Fibroblast of pulmonary artery (primary cell): Measurements from ENCODE around the gene SNX14.
"Not testable (repeated sequence)": the region's sequence is repeated elsewhere in the genome, so short reads cannot be mapped to it uniquely, and the experiment has no call there.

ENCODE experiments used
- DNase-seq: peaks from one replicate; pipeline ENCODE4 v3.0.0-alpha.2; 2010; ENCODE audit warnings: low read depth
- H3K4me3 ChIP-seq: replicated peaks from 2 replicates; pipeline ENCODE4 v1.5.1; 2011; ENCODE audit warnings: low read depth, mild to moderate bottlenecking, control low read depth, low read length, moderate library complexity
- TF ChIP-seq, protein P1 (sequence below): IDR thresholded peaks from 2 replicates; pipeline ENCODE4 v1.5.1; 2011; ENCODE audit warnings: mild to moderate bottlenecking, control low read depth, low read length, inconsistent platforms; ENCODE audit errors: missing control alignments

SNX14 gene

GRCh38 chr6:85585741-85586140 is 7.9 kb downstream of the SNX14 start:
- TF ChIP-seq, protein P1, sequence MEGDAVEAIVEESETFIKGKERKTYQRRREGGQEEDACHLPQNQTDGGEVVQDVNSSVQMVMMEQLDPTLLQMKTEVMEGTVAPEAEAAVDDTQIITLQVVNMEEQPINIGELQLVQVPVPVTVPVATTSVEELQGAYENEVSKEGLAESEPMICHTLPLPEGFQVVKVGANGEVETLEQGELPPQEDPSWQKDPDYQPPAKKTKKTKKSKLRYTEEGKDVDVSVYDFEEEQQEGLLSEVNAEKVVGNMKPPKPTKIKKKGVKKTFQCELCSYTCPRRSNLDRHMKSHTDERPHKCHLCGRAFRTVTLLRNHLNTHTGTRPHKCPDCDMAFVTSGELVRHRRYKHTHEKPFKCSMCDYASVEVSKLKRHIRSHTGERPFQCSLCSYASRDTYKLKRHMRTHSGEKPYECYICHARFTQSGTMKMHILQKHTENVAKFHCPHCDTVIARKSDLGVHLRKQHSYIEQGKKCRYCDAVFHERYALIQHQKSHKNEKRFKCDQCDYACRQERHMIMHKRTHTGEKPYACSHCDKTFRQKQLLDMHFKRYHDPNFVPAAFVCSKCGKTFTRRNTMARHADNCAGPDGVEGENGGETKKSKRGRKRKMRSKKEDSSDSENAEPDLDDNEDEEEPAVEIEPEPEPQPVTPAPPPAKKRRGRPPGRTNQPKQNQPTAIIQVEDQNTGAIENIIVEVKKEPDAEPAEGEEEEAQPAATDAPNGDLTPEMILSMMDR: no peak

GRCh38 chr6:85582832-85583231 is 10.8 kb downstream of the SNX14 start:
- DNase-seq: not testable (repeated sequence)

More at GRCh38 chr6:85585741-85586140, 7.9 kb downstream of the SNX14 start:
- H3K4me3 ChIP-seq: no peak overlapping the region
- no peak for DNase-seq

DNA sequence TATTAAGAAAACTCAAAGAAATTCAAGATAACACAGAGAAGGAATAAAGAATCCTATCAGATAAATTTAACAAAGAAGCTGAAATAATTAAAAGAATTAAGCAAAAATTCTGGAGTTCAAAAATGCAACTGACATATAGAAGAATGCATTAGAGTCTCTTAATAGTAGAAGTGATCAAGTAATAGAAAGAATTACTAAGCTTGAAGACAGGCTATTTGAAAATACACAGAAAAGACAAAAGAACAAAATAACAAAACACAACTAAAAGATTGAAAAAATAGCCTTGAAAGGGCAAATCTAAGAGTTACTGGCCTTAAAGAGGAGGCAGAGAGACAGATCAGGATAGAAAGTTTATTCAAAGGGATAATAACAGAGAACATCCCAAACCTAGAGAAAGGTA is 12.1 kb downstream of the SNX14 start:
- TF ChIP-seq, protein P1: no peak
- H3K4me3 ChIP-seq: no peak overlapping the region
- no peak for DNase-seq

More at GRCh38 chr6:85582832-85583231, 10.8 kb downstream of the SNX14 start:
- H3K4me3 ChIP-seq: not testable (repeated sequence)

DNA sequence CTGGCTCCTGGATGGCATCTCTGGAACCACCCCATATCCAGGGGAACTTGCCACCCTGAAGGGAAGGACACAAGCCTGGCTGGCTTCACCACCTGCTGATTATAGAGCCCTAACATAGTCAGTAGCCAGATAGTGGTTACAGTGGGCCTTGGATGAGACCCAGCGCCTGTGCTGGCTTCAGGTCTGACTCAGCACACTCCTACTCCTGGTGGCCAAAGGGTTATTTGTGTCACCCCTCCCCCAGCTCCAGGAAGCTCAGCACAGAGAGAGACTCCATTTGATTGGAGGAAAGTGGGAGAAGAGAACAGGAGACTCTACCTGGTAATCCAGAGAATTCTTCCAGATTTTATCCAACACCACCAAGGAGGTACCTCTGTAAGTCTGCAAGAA is 12.8 kb downstream of the SNX14 start:
- peak; percentile 64 for DNase-seq
- TF ChIP-seq, protein P1: peak; percentile 1
- H3K4me3 ChIP-seq: no peak overlapping the region

DNA sequence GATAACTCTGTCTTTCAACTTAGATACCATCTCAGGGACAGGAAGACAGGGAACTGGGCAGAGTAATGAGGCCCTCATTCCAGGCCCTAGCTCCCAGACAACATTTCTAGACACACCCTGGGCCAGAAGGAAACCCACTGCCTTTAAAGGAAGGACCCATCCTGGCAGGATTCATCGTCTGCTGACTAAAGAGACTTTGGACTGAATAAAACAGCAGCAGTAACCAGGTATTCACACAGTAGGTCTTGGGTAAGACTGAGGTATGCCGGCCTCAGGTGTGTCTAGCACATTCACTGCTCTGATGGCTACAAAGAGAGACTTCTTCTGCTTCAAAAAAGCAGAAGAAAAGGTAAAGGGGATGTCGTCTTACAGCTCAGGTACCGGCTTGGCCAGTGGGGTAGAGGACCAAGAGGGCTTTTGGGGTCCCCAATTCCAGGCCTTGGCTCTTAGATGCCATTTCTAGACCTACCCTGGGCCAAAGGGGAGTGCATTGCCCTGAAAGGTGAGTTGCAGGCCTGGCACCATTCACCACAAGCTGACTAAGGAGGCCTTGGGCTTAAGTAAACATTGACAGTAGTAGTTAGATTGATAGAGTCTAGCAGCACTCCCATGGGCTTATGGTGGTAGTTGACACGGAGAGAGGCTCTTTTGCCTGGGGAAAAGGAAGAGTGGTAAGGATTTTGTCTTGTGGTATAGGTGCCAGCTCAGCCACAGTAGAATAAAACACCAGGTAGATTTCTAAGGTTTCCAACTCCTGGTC is 13.4 kb downstream of the SNX14 start:
- TF ChIP-seq, protein P1: no peak
- no peak for DNase-seq
- no peak overlapping the region for H3K4me3 ChIP-seq

- no peak for DNase-seq
- no peak overlapping the region for H3K4me3 ChIP-seq
- TF ChIP-seq, protein P1: no peak
Measured at GRCh38 chr6:85579581-85579980, 14.1 kb downstream of the SNX14 start.

DNA sequence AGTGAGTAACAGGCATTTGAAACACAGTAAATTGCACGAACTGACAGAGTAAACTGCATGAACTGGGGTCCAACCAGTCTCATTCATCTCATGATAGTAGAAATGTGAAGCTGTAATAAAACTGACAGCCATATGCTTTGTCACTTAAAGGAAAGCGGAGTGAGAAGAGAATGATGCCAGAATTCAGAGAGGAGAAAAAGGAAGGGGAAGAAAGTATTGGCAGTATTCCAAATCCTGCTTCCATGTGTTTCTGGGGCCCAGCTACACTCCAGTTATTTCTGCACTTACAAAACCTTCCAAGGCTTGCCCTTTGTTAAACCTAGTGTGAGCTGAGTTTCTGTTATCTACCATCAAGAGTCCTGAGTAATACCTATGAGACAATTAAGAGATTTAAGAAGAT is 17.2 kb downstream of the SNX14 start:
- H3K4me3 ChIP-seq: no peak overlapping the region
- TF ChIP-seq, protein P1: no peak
- peak; percentile 48 for DNase-seq
